HUES64 (cell line): ENCODE data around the gene HS3ST3A1.

Experiments used
- H3K27ac ChIP-seq: 2 replicates; pipeline ENCODE4 v1.7.0; 2013; ENCODE audit warnings: low read depth, low read length, inconsistent platforms
- H3K27me3 ChIP-seq: 2 replicates; pipeline ENCODE4 v1.6.1; 2013; ENCODE audit warnings: mild to moderate bottlenecking, low read length; ENCODE audit not compliant: insufficient read depth
- H3K36me3 ChIP-seq: 2 replicates; pipeline ENCODE4 v1.6.1; 2013; ENCODE audit warnings: mild to moderate bottlenecking, low read length; ENCODE audit not compliant: insufficient read depth
- H3K4me1 ChIP-seq: 2 replicates; pipeline ENCODE4 v1.6.1; 2013; ENCODE audit warnings: mild to moderate bottlenecking, low read length, moderate library complexity; ENCODE audit not compliant: insufficient read depth
- H3K4me3 ChIP-seq: 2 replicates; pipeline ENCODE4 v1.5.1; 2013; ENCODE audit warnings: mild to moderate bottlenecking, low read length, moderate library complexity
- H3K9ac ChIP-seq: 2 replicates; pipeline ENCODE4 v1.6.1; 2013; ENCODE audit warnings: mild to moderate bottlenecking, low read depth, low read length
- H3K9me3 ChIP-seq: 2 replicates; pipeline ENCODE4 v1.6.1; 2013; ENCODE audit warnings: low read depth, low read length; ENCODE audit not compliant: insufficient read depth
- WGBS: fragments of 150-250, 120-280 bp; methylation state at CpG from one replicate; pipeline ENCODE4 v1.1.7; 2013; ENCODE audit warnings: missing lambda C conversion rate; 5-methylcytosine and 5-hydroxymethylcytosine counted together

Gene HS3ST3A1

GRCh38 chr17:13587487-13588338 is 14.0 kb downstream of the HS3ST3A1 start:
- Histone ChIP-seq H3K36me3 (no peaks in the 10 kb centered on the region), H3K4me1 (peaks cover 21% of the 10 kb centered on the region), H3K9me3 (no peaks in the 10 kb centered on the region), H3K27me3 (no peaks in the 10 kb centered on the region), H3K9ac (no peak overlapping the region), H3K27ac (no peak overlapping the region), H3K4me3 (no peak overlapping the region)
- 83% methylated on average over 4 of the region's 4 CpGs for WGBS

- Histone ChIP-seq H3K36me3 (no peaks in the 10 kb centered on the region), H3K4me1 (peaks cover 17% of the 10 kb centered on the region), H3K9me3 (no peaks in the 10 kb centered on the region), H3K4me3 (no peak overlapping the region), H3K9ac (no peak overlapping the region), H3K27me3 (no peaks in the 10 kb centered on the region), H3K27ac (no peak overlapping the region)
- 88% methylated on average over 2 of the region's 3 CpGs for WGBS
Observed at GRCh38 chr17:13584701-13585080, 17.0 kb downstream of the HS3ST3A1 start.

DNA sequence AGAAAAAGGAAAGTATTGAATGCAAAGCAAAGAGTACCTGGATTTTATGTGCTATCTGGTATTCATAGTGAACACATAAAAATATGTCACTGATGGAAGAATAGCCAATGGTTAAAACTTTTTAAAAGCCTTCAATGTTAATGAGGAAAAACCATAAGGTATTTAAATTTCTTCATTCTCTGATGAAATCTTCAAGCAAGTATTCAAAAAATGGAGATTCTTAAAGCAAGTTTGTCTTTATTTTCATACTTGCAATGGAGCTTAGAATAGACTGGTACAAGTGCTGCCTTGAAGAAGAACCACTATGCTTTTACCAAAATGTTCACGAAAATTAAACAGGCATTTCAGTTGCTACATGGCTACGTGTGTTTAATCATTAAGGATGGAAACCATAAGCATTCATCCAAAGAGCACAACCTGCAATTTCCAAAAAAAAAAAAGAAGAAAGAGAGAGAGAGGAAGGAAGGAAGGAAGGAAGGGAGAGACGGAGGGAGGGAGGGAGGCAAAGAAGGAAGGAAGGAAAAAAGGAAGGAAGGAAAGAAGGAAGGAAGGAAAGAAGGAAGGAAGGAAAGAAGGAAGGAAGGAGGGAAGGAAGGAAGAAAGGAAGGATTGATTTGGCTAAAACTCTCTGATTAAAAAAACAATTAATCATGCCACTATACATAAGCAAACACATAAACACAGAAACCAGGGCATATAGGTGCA is 17.6 kb downstream of the HS3ST3A1 start:
- H3K27ac ChIP-seq = no peak overlapping the region
- H3K4me3 ChIP-seq = no peak overlapping the region
- H3K9me3 ChIP-seq = no peaks in the 10 kb centered on the region
- 90% methylated on average over 3 of the region's 3 CpGs for WGBS
- H3K9ac ChIP-seq = no peak overlapping the region
- H3K27me3 ChIP-seq = no peaks in the 10 kb centered on the region
- H3K36me3 ChIP-seq = no peaks in the 10 kb centered on the region
- peaks cover 12% of the 10 kb centered on the region for H3K4me1 ChIP-seq

GRCh38 chr17:13582776-13583547 is 18.8 kb downstream of the HS3ST3A1 start:
- Histone ChIP-seq H3K9me3 (no peaks in the 10 kb centered on the region), H3K36me3 (no peaks in the 10 kb centered on the region), H3K27ac (no peak overlapping the region; the same call in 1 of the 2 replicates), H3K4me1 (peaks cover 9% of the 10 kb centered on the region), H3K4me3 (no peak overlapping the region), H3K27me3 (no peaks in the 10 kb centered on the region), H3K9ac (no peak overlapping the region)
- WGBS = 88% methylated on average over 9 of the region's 9 CpGs

GRCh38 chr17:13581925-13582324 is 19.8 kb downstream of the HS3ST3A1 start:
- Histone ChIP-seq H3K4me3 (no peak overlapping the region), H3K27me3 (no peaks in the 10 kb centered on the region), H3K9me3 (0 out of 2 replicates have a peak, but pooled peaks cover 4% of the 10 kb centered on the region), H3K36me3 (0 out of 2 replicates have a peak, but pooled peaks cover 3% of the 10 kb centered on the region), H3K4me1 (peaks cover 9% of the 10 kb centered on the region), H3K27ac (no peak overlapping the region), H3K9ac (no peak overlapping the region)
- whole genome bisulfite sequencing = 94% methylated on average over 1 of the region's 3 CpGs

DNA sequence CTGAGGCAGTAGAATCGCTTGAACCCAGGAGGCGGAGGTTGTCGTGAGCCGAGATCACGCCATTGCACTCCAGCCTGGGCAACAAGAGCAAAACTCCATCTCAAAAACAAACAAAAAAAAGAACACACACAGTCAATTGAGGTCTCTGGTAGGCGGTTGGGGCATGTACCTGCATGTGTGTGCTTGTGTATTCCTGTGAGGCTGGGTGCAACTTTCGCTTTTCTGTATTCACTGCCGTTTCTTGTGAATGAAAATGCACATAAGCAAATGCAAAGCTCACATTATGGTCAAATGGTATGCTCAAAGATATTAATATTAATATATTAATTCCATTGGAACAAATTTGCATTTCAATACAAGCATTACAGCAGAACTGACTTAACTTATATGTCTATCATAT is 20.9 kb downstream of the HS3ST3A1 start:
- no peak overlapping the region for H3K9ac ChIP-seq
- no peak overlapping the region for H3K4me3 ChIP-seq
- peaks cover 18% of the 10 kb centered on the region for H3K4me1 ChIP-seq
- no peak overlapping the region for H3K27ac ChIP-seq
- H3K27me3 ChIP-seq = no peaks in the 10 kb centered on the region
- H3K9me3 ChIP-seq = 0 out of 2 replicates have a peak, but pooled peaks cover 6% of the 10 kb centered on the region
- WGBS = 96% methylated on average over 8 of the region's 8 CpGs
- 0 out of 2 replicates have a peak, but pooled peaks cover 3% of the 10 kb centered on the region for H3K36me3 ChIP-seq

DNA sequence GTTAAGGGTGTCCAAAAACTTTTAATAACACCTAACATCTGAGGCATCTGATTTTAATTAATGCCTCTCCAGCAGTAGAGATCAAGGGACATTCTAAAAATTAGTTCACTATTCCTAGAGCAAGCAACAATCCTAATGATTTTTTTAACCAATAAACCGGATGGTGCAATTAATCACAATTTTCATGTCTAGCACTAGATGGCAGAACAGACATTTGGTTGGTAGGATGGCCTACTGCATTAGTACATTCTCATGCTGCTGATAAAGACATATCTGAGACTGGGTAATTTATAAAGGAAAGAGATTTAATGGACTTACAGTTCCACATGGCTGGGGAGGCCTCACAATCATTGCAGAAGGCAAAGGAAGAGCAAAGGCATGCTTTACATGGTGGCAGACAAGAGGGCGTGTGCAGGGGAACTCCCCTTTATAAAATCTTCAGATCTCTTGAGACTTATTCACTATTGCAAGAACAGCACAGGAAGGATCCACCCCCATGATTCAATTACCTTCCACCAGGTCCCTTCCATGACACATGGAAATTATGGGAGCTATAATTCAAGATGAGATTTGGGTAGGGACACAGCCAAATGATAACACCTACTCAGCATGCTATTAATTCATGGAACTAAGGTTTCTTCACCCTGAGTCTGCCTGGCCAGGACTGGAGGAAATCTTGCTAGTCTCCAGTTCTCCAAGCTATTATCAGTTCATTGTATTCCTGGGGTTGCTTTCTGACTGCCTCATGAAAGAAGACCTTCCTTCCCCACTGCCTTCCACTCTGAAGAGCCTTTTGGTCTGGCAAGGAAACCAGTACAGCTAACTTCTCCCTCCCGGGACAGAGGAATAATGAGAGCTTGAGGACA is 24.8 kb downstream of the HS3ST3A1 start:
- Histone ChIP-seq H3K9me3 (0 out of 2 replicates have a peak, but pooled peaks cover 6% of the 10 kb centered on the region), H3K4me1 (peaks cover 22% of the 10 kb centered on the region), H3K36me3 (0 out of 2 replicates have a peak, but pooled peaks cover 3% of the 10 kb centered on the region), H3K27ac (peak overlapping the region; percentile 82; the same call in 1 of the 2 replicates), H3K9ac (no peak overlapping the region), H3K27me3 (no peaks in the 10 kb centered on the region), H3K4me3 (no peak overlapping the region)
- WGBS = 92% methylated on average over 3 of the region's 3 CpGs

- 11% methylated on average over 6 of the region's 6 CpGs for WGBS
- no peak overlapping the region for H3K9ac ChIP-seq
- H3K4me1 ChIP-seq = peaks cover 24% of the 10 kb centered on the region
- no peaks in the 10 kb centered on the region for H3K27me3 ChIP-seq
- H3K27ac ChIP-seq = peak overlapping the region; percentile 82
- peak overlapping the region; percentile 25; the same call in 1 of the 2 replicates for H3K4me3 ChIP-seq
- 0 out of 2 replicates have a peak, but pooled peaks cover 3% of the 10 kb centered on the region for H3K36me3 ChIP-seq
- 0 out of 2 replicates have a peak, but pooled peaks cover 6% of the 10 kb centered on the region for H3K9me3 ChIP-seq
Observed at GRCh38 chr17:13575922-13576419, 25.8 kb downstream of the HS3ST3A1 start.

GRCh38 chr17:13575466-13575865 is 26.3 kb downstream of the HS3ST3A1 start:
- Histone ChIP-seq H3K27ac (peak overlapping the region; percentile 82), H3K4me1 (peaks cover 29% of the 10 kb centered on the region), H3K4me3 (peak overlapping the region; percentile 25), H3K27me3 (no peaks in the 10 kb centered on the region), H3K36me3 (0 out of 2 replicates have a peak, but pooled peaks cover 3% of the 10 kb centered on the region), H3K9me3 (0 out of 2 replicates have a peak, but pooled peaks cover 6% of the 10 kb centered on the region), H3K9ac (no peak overlapping the region)
- 9% methylated on average over 2 of the region's 2 CpGs for WGBS

DNA sequence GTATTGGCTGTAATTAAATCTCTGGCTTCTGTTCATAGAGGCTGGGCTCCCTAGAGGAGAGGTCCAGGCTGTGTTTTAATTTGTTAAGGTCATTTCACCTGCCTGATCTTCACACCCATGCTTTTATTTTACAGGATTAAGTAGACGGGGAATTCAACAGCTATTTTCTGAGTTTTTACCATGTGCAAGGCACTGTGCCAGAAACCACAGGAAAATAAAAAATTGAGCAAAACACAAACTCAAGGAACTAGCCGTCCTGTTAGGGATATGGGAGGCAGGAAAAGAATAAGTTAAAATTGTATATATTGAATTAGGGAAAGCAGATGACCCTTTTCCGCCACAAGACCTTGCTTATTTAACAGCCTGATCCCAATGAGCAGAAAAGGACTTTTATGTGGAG is 29.1 kb downstream of the HS3ST3A1 start:
- Histone ChIP-seq H3K4me1 (peaks cover 48% of the 10 kb centered on the region), H3K9me3 (peaks cover 10% of the 10 kb centered on the region), H3K27ac (no peak overlapping the region), H3K36me3 (0 out of 2 replicates have a peak, but pooled peaks cover 3% of the 10 kb centered on the region), H3K4me3 (no peak overlapping the region), H3K27me3 (no peaks in the 10 kb centered on the region), H3K9ac (no peak overlapping the region)
- 96% methylated on average over 3 of the region's 3 CpGs for WGBS
